DOHH2 (cell line): ENCODE results near the gene CX3CL1.

Source experiments
- H3F3A ChIP-seq: fragments of 200-600 bp; sonication (generic), shearing (Covaris generic); 2 replicates; pipeline ENCODE4 v1.6.0; 2016; ENCODE audit warnings: antibody characterized with exemption, mild to moderate bottlenecking; ENCODE audit not compliant: control insufficient read depth, insufficient read depth
- H3K27ac ChIP-seq: fragments of 200-600 bp; sonication (generic); 2 replicates; pipeline ENCODE4 v1.5.1; 2014; ENCODE audit warnings: low read depth, mild to moderate bottlenecking, low read length, moderate library complexity
- H3K27me3 ChIP-seq: fragments of 200-600 bp; sonication (generic); 2 replicates; pipeline ENCODE4 v1.6.1; 2014; ENCODE audit warnings: mild to moderate bottlenecking, low read length, mixed read lengths; ENCODE audit not compliant: control insufficient read depth
- H3K36me3 ChIP-seq: fragments of 200-600 bp; sonication (generic); 2 replicates; pipeline ENCODE4 v1.6.1; 2014; ENCODE audit warnings: mild to moderate bottlenecking, low read length, moderate library complexity, mixed read lengths; ENCODE audit not compliant: control insufficient read depth
- H3K4me1 ChIP-seq: fragments of 200-600 bp; sonication (generic); 2 replicates; pipeline ENCODE4 v1.6.1; 2014; ENCODE audit warnings: mild to moderate bottlenecking, low read length, mixed read lengths; ENCODE audit not compliant: control insufficient read depth
- H3K4me2 ChIP-seq: fragments of 200-600 bp; sonication (generic); 2 replicates; pipeline ENCODE4 v1.6.0; 2014; ENCODE audit warnings: mild to moderate bottlenecking, low read length, moderate library complexity
- H3K4me3 ChIP-seq: fragments of 200-600 bp; sonication (generic); 2 replicates; pipeline ENCODE4 v1.5.1; 2014; ENCODE audit warnings: mild to moderate bottlenecking, low read length, mixed read lengths
- H3K79me2 ChIP-seq: fragments of 200-600 bp; sonication (generic); 2 replicates; pipeline ENCODE4 v1.6.1; 2014; ENCODE audit warnings: mild to moderate bottlenecking, low read length, mixed read lengths; ENCODE audit not compliant: control insufficient read depth
- H3K9me2 ChIP-seq: fragments of 200-600 bp; sonication (generic); replicated peaks from 2 replicates; pipeline ENCODE4 v1.6.1; 2014; ENCODE audit warnings: mild to moderate bottlenecking, low read length, mixed read lengths; ENCODE audit not compliant: control insufficient read depth
- H3K9me3 ChIP-seq: fragments of 200-600 bp; sonication (generic); 2 replicates; pipeline ENCODE4 v1.6.1; 2014; ENCODE audit warnings: antibody characterized with exemption, low read length, mixed read lengths; ENCODE audit not compliant: control insufficient read depth, insufficient read depth
- H4K20me1 ChIP-seq: fragments of 200-600 bp; sonication (generic); 2 replicates; pipeline ENCODE4 v1.6.0; 2014; ENCODE audit warnings: low read depth, mild to moderate bottlenecking, antibody characterized with exemption, low read length, moderate library complexity; ENCODE audit not compliant: control insufficient read depth, insufficient read depth
- CTCF ChIP-seq: fragments of 200-600 bp; sonication (generic); IDR thresholded peaks from one replicate; pipeline ENCODE4 v1.5.1; 2014; ENCODE audit warnings: antibody characterized with exemption, mild to moderate bottlenecking, low read depth, low read length; ENCODE audit not compliant: poor library complexity, severe bottlenecking
- EZH2phosphoT487 ChIP-seq: fragments of 200-600 bp; sonication (generic); IDR thresholded peaks from 2 replicates; pipeline ENCODE4 v1.6.1; 2017; ENCODE audit warnings: borderline replicate concordance, mild to moderate bottlenecking, antibody characterized with exemption, low read length, moderate library complexity, mixed read lengths

Gene CX3CL1

GRCh38 chr16:57357330-57358085, 14.8 kb upstream of the CX3CL1 start:
- H3K27me3 ChIP-seq = peaks cover 23% of the 10 kb centered on the region
- H3K27ac ChIP-seq = no peak overlapping the region
- no peak overlapping the region for H3K4me3 ChIP-seq
- H3K4me2 ChIP-seq = no peak overlapping the region
- no peaks in the 10 kb centered on the region for H3K36me3 ChIP-seq
- H3F3A ChIP-seq = no peaks in the 10 kb centered on the region
- TF ChIP-seq EZH2phosphoT487 (no peak), CTCF (no peak)
- H3K79me2 ChIP-seq = no peaks in the 10 kb centered on the region
- no peaks in the 10 kb centered on the region for H3K4me1 ChIP-seq
- H4K20me1 ChIP-seq = no peaks in the 10 kb centered on the region
- H3K9me3 ChIP-seq = no peaks in the 10 kb centered on the region
- H3K9me2 ChIP-seq = no peaks in the 10 kb centered on the region

GRCh38 chr16:57358086-57358420, 14.2 kb upstream of the CX3CL1 start:
- no peak for TF ChIP-seq EZH2phosphoT487
- TF ChIP-seq CTCF = no peak

GRCh38 chr16:57358527-57359095, 13.7 kb upstream of the CX3CL1 start, which contains the start of gene CCL22:
Gene CCL22, plus strand, starts transcription at chr16:57358783. Its CDS starts 34 bp downstream, at chr16:57358817.
- Histone ChIP-seq H3F3A (no peaks in the 10 kb centered on the region), H3K27me3 (peaks cover 18% of the 10 kb centered on the region), H3K27ac (no peak within 1 kb of the TSS), H4K20me1 (no peaks in the 10 kb centered on the region), H3K9me3 (no peaks in the 10 kb centered on the region), H3K4me3 (no peak within 1 kb of the TSS), H3K36me3 (no peaks in the 10 kb centered on the region), H3K79me2 (no peaks in the 10 kb centered on the region), H3K4me1 (no peaks in the 10 kb centered on the region), H3K9me2 (no peaks in the 10 kb centered on the region), H3K4me2 (no peak within 1 kb of the TSS)
- no peak for TF ChIP-seq EZH2phosphoT487
- TF ChIP-seq CTCF = no peak

More at GRCh38 chr16:57358086-57358420, 14.2 kb upstream of the CX3CL1 start:
- Histone ChIP-seq H3K79me2 (no peaks in the 10 kb centered on the region), H3K4me1 (no peaks in the 10 kb centered on the region), H3F3A (no peaks in the 10 kb centered on the region), H3K36me3 (no peaks in the 10 kb centered on the region), H4K20me1 (no peaks in the 10 kb centered on the region), H3K27me3 (peaks cover 20% of the 10 kb centered on the region), H3K27ac (no peak overlapping the region), H3K4me3 (no peak overlapping the region), H3K4me2 (no peak overlapping the region), H3K9me3 (no peaks in the 10 kb centered on the region), H3K9me2 (no peaks in the 10 kb centered on the region)
